Measurements from ENCODE around the gene TPCN2.

GRCh38 chr11:69095300-69095699 lies 46.6 kb downstream of the TPCN2 start:
- TF ChIP-seq POLR2A (IDR thresholded peaks at IDR 0.05) (no peak), CTCF (IDR thresholded peaks at IDR 0.05) (no peak)
